NCI-H1092 (cell line): ENCODE results near the gene AKAP1.

Experiments
- DNase-seq: peaks from one replicate; lab custom pipeline; 2025; lab: John Stamatoyannopoulos, UW

The AKAP1 gene

GRCh38 chr17:57168695-57169094 lies 83.6 kb downstream of the AKAP1 start:
- no peak for DNase-seq

DNA sequence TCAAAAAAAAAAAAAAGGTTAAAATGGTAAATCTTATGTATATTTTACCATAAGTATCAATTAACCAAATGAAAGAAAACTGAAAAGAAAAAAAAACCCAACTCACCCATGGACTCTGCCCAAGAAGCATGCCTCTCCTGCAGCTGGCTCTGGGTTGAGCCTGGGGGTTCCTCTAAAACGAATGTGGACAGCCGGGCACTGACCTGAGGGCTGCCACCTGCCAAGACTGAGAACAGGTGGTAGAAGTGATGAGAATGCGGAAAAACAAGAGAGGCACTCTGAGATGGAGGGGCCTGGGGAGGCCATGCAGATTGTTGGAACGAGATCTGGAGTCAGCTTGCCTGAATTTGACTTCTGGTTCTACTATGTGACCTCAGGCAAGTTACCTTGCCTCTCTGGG lies 85.8 kb downstream of the AKAP1 start:
- no peak for DNase-seq
